Fibroblast of skin of left biceps (primary cell): ENCODE data around the gene PPP1R3E.
"Not testable (repeated sequence)": the region's sequence is repeated elsewhere in the genome, so short reads cannot be mapped to it uniquely, and the experiment has no call there.

Experiments used
- DNase-seq, 2 experiments: peaks; one replicate each; pipeline ENCODE4 v3.0.0-alpha.2; 2013; ENCODE audit warnings: low read depth in 2 of 2

PPP1R3E gene, protein sequence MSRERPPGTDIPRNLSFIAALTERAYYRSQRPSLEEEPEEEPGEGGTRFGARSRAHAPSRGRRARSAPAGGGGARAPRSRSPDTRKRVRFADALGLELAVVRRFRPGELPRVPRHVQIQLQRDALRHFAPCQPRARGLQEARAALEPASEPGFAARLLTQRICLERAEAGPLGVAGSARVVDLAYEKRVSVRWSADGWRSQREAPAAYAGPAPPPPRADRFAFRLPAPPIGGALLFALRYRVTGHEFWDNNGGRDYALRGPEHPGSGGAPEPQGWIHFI

DNA sequence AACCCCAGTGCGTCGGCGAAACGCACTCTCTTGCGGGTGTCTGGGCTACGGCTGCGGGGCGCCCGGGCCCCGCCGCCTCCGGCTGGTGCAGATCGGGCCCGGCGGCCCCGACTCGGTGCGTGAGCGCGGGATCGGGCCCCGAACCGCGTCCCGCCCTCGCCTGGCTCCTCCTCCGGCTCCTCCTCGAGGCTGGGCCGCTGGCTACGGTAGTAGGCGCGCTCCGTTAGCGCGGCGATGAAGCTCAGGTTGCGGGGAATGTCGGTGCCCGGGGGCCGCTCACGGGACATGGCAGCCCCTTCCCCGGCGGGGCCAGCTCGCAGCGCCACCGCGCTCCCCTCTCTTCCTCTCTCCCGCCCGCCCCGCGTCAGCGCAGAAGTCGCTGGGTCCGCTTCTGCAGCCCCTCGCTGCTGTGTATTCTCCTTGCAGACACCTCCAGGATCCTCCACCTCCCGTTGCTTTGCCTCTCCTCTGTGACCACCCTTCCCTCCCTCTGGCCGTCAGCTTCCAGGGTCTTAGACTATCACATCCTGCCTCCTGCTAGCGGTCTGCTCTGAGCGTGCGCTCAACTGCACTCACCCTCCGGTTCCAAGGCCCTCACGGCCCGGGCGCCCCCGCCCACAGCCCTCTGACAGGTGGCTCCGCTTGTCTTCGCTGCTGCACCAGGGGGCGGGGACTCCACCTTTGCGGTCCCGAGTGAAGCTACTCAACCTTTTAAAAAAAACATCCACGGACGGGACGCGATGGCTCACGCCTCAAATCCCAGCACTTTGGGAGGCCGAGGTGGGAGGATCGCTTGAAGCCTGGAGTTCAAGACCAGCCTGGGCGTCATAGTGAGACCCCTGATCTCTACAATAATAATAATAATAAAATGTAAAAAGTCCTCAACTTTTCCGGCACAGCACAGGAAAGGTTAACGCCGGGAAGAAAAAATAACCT, at the start of gene PPP1R3E:
TSS of gene PPP1R3E (minus strand) at position 570 of the 936 bp plus-strand sequence. CDS start at position 287, 283 bp downstream.
- no peak for DNase-seq

DNA sequence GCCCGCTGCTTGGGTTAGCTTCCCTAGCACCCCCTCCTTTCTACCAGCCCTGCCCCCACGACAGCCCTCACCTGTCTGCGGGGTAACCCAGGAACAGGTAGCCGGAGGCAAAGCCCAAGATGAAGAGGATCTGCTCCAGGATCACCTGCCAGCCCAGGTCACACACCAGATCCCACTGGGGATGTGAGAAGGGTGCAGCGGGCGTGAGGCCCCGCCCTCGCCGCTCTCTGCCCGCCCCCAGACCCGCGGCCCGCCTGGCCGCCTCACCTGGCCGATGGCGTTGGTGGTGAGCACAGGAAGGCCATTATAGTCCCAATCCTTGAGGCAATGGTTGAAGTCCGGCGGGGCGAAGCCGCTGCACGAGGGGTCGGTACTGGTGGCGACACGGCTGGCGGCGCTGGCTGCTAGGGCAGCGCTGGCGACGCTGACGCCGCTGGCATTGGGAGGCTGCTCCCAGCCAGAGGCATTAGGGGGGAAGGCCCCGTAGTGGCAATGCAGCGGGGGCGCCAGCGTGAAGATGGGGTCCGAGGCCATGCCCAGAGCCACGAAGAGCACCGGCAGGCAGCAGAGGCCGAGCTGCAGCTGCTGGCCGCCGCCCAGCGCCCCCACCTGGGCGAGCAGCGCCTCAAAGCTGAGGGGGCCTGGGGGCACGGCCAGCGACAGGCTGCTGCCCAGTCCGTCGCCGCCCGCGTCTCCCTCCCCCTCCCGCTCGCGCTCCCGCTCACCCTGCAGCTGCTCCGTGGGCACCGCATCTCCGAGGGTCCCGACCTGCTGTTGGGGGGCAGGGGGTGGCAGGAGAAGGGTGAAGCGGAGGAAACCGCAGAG, 49.2 kb upstream of the PPP1R3E start:
- DNase-seq, result no peak

DNA sequence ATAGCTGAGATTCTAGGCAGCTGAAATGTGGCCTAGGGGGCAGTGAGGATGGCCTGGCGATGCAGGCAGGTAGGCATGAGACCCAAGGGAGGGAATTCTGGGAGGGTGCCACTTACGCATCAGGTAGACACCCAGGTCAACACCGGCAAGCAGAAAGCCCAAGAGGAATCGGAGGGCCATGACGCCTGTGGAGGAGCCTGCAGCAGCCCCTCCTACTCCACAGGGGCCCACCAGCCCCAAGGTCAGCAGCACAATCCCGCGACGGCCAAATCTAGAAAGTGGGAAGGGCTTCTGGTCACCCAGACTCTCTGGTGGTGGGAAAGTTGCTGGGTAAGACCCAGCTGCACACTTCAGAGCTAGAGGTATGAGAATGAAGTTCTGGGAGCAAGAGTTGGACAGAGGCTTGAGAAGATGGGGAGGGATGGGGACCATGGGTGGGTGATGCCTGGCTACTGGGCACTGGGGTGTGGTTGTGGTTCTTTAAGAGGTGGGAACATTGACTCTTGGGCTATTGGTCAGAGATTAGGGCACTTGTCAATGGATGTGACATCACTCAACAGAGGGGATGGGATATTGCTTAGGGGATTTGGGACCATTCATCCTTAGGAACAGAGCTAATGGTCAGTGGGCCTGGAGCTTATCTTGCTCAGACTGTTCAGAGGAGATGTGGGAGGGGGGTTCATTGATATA, 46.6 kb upstream of the PPP1R3E start:
- no peak for DNase-seq

DNA sequence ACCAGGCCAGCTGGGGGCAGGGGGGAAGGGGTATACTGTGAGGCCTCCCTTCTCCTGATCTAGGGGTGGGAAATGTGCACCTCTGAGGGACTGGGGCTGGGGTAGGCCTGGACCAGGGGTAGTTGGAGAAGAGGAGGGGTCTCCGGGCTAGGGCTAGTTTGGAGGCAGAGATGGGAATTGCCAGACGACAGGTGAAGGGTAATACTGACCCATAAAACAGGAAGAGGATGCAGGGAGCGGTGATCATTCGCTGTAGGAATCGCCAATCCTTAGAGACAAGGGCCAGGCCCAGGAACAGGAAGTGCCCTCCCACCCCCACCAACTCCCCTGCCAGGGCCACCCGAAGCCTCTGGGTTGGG, 45.6 kb upstream of the PPP1R3E start:
- no peak for DNase-seq

DNA sequence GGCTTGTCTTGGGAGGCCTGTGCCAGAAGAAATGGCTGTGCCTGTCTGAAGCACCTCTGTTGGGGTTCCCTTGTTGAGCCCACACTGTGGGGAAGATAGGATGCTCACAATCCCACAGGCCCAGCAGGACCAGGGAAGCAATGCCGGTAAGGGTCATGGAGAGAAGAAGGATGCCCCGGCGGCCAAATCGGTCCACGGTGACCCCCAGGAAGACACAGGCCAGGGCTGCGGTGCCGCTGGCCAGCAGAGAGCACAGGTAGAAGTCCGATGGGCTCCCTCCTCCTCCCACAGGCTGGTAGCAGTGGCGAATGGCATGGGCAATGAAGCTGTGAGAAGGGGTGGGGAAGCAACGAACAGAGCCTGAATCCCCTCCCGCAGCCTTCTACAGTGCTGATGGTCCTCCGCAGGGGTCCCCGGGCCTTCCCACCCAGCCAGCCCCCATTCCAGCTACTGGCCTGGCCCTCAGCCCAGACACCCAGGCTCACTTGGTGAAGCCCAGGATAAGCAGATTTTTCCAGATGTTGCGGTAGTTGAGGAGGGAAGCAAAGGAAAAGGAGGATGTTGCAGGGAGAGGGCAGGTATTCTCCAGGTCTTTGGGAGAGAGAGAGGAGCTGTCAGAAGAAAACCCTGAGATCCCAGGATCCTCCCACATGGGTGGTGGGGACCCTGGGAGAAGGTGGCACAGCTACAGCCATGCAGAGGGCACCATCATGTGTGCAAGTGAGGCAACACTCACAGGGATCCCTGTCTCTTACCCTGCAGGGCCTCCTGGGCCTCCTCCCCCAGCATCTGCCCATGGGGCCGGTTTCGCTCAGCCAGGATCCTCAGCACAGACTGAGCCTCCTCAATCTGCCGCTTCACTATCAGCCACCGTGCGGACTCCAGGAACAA, 45.0 kb upstream of the PPP1R3E start:
- no peak for DNase-seq

DNA sequence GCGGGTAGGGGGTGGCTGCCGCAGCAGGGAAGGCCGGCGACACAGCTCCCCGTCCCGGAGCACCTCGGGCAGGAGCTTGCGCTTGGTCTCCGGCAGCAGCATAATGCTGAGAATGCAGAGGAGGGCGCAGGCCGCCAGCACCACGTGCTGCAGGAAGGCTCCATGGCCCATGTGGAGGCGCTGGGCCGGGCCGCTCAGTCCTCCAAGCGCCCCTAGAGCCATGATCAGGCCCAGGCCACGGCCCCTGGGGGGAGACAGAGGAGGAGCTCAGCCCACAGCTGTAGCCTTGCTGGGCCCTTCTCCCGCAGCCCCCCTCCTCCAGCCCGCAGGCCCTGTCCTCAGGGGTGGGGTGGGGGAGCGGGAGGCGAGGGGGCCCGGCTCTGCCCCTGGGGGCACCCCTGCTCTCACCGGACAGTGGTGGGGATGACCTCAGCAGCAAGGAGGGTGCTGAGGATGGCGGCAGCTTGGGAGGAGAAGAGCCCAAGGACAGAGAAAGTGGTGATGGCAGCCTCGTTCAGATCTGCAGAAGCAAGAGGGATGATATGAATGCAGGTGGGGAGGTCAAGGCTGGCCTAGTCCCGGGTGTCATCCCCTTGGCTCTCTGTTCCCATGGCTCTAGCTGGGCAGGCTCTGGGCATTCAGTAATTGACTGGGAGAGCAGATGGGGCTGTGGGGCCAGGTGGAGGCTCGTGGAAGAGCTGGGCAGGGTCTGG, 44.2 kb upstream of the PPP1R3E start:
- DNase-seq, result no peak

DNA sequence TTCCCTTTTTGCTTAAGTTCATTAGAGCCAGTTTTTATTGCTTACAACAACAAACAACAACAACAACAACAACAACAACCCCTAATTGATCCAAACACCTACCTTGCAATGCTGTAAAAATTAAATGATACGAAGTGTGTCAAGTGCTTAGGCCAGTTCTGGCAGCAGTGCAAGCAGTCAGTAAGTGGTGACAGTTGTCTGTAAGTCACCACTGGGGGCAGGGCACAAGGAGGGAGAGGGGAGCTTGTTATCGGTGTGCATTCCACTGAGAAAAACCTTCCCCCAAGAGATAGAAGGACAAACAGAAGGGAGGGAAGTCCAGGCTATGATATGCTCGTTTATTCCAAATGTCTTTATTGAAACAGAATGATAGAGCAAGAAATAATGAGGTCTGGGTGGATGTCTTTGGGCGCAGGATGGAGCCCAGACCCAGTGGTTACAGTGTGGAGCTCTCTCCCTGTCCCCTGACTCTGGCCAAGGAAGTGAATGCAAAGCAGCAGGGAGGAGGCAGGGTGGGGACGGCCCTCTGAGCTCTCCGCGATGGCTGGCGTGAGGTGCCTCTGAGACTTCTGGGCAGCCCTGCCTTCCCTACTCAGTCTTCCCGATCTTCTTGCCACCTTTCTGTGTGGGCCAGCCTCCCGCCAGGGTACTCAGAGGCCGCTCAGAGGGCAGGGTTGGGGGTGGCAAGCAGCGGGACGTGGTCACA, 43.5 kb upstream of the PPP1R3E start:
- no peak for DNase-seq

DNA sequence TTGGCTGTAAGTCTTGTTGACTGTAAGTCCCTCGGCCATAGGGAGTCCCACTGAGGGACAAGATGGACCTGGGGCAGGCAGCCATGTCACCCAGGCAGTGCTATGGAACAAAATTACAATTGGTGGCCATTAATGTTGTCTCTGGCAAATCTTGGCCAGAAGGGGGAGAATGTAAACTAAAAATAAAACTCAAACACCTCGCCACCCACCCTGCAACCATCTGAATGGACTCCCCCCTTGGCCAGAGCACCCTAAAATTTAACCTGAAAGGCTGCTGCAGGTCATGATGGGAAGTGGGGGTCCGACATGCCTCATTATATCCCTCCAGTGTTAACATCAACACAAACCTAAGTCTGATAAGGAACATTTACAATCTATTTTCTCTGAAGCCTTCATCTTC, 41.8 kb upstream of the PPP1R3E start:
- no peak for DNase-seq

DNA sequence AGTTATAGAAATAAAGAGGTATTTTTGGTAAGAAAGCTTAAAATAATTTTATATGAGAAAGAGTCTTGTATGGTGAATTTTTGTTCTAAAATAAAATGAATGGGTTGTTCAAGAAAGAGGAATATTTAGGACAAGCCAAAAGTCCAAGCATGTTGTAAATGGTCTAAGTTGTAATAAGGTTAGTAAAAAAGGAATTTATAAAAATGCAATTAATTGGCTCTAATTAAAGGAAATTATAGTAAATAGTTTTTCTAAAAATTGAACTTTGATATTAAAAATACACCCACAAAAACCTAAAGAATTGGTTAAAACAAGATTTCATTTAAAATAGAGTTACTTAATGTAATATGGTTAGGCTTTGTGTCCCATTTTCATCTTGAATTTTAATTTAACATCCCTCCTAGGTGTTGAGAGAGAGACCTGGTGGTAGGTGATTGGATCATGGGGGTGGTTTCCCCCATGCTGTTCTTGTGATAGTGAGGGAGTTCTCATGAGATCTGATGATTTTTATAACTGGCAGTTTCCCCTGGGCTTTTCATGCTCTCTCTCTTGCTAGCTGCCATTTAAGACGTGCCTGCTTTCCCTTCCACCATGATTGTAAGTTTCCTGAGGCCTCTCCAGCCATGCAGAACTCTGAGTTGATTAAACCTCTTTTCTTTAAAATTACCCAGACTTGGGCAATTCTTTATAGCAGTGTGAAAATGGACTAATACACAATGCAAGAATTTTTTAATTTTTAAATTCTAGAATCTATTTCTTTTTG, 37.0 kb upstream of the PPP1R3E start:
- no peak for DNase-seq

DNA sequence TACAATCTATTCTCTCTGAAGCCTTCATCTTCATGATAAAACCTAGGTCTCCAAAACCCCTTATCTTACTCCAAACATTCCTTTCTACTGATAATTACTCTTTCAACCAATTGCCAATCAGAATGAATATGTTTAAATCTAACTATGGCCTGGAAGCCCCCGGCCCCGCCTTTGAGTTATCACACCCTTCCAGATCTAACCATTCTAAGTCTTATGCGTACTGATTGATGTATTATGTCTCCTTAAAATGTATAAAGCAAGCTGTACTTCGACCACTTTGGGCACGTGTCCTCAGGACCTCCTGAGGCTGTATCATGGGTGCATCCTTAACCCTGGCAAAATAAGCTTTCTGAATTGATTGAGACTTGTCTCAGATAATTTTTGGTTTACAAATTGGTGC, 33.0 kb upstream of the PPP1R3E start:
- no peak for DNase-seq

DNA sequence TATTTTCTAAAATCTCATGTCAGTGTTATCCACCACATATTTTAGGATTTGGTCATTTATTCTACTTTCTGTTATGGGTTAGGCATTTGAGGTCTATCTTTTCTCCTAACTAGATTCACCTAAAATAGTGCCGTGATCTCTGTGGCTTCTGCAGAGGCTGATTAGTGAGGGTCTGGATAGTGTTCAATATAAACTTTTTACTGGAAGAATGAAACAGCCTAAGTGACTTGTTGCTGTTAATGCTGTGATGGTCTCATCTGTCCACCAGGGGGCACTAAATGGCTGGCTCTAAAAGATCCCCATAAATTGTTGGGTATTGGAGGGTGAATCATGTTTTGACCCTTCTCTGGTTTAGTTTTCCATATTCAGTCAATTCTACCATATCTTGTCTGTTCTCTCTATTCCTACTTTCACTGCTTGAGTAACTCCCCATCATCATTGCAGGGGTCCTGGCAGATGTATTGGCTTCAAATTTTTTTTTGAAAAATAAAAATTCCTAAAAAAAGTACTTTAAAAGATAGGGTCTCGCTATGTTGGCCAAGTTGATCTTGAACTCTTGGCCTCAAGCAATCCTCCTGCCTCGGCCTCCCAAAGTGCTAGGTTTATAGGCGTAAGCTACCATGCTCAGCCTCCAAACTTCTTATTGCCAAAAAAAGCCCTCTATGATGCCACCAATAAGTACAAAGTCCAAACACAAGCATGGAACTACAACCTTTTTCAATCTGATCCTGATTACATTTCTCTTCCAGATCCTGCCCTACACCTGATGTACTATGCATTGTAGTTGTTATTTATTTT, 25.5 kb upstream of the PPP1R3E start:
- DNase-seq, result peak; percentile 36 to 46

DNA sequence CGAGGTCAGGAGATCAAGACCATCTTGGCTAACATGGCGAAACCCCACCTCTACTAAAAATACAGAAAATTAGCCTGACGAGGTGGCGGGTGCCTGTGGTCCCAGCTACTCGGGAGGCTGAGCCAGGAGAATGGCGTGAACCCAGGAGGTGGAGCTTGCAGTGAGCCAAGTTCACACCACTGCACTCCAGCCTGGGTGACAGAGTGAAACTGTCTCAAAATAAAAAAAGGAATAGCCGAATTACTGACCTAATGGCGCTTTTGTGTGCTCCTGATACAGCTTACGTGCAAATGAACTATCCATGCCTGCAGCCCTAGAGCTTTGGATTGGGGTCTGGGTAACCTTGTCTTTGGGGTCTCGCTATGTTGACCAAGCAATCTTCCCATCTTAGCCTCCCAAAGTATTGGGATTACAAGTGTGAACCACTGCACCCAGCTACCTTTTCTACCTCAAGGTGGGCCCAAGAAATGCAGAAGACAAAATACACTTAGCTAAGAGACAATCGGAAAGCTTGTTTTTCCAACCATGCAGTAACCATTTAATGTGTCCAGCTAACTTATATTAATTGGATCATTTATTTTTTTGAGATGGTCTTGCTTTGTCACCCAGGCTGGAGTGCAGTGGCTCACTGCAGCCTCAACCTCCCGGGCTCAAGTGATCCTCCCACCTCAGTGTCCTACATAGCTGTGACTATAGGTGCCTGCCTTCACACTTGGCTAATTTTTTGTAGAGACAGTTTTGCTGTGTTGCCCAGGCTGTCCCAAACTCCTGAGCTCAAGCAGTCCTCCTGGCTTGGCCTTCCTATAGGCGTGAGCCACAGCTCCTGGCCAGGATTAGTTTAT, 24.1 kb upstream of the PPP1R3E start:
- no peak for DNase-seq

DNA sequence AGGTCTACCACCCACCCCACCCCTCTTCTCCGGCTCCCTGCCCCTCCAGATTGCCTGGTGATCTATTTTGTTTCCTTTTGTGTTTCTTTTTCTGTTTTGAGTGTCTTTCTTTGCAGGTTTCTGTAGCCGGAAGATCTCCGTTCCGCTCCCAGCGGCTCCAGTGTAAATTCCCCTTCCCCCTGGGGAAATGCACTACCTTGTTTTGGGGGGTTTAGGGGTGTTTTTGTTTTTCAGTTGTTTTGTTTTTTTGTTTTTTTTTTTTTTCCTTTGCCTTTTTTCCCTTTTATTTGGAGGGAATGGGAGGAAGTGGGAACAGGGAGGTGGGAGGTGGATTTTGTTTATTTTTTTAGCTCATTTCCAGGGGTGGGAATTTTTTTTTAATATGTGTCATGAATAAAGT, 23.1 kb upstream of the PPP1R3E start:
- not testable (repeated sequence) for DNase-seq

DNA sequence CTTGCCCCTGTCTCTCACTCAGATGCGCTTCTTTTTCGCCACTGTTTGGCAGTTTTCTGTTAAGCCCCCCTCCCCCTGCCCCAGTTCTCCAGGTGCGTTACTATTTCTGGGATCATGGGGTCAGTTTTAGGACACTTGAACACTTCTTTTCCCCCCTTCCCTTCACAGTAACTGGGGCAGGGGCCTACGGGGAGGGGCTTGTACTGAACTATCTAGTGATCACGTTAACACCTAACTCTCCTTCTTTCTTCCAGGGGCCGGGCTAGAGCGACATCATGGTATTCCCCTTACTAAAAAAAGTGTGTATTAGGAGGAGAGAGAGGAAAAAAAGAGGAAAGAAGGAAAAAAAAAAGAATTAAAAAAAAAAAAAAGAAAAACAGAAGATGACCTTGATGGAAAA, 22.3 kb upstream of the PPP1R3E start:
- DNase-seq, result no peak

DNA sequence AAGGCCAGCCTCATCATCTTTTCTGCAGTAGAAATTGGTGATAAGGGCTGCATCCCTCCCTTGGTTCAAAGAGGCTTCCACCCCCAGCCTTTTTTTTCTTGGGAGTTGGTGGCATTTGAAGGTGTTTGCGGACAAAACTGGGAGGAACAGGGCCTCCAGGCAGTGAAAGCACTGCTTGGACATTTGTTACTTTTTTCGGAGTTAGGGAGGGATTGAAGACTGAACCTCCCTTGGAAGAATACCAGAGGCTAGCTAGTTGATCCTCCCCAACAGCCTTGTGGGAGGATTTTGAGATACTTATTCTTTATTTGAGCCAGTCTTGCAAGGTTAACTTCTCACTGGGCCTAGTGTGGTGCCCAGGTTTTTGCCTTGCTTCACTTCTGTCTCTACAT, 21.8 kb upstream of the PPP1R3E start:
- no peak for DNase-seq

DNA sequence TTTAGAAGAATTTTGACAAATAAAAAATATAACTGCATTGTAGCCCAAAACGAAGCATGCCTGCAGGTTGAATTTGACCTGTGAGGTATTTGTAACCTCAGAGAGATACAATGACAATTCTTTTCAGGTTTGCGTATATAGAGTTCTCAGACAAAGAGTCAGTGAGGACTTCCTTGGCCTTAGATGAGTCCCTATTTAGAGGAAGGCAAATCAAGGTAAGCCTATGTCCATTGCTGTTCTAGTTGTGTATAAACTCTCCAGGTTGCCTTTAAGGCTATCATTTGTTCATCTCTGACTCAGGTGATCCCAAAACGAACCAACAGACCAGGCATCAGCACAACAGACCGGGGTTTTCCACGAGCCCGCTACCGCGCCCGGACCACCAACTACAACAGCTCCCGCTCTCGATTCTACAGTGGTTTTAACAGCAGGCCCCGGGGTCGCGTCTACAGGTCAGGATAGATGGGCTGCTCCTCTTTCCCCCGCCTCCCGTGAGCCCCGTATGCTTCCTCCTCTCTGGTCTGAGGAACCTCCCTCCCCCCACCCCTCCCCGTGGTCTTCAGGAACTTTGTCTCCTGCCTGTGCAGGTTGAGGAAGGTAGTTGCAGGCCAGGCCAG, 21.3 kb upstream of the PPP1R3E start:
- DNase-seq, result no peak
